Stimulated activated CD8-positive, alpha-beta memory T cell treated with anti-CD3 and anti-CD28 coated beads, Interleukin-4, amount 100 ng/mL, for 24 hours (primary cell): Measurements from ENCODE around the gene PIGN.
"Not testable (repeated sequence)": the region's sequence is repeated elsewhere in the genome, so short reads cannot be mapped to it uniquely, and the experiment has no call there.

ENCODE experiments used
- DNase-seq: peaks from one replicate; pipeline ENCODE4 v3.0.0-alpha.2; 2020; ENCODE audit warnings: low read depth

PIGN gene

GRCh38 chr18:62061821-62062478 is 124.9 kb downstream of the PIGN start:
- DNase-seq: no peak

GRCh38 chr18:62060820-62061219 is 126.0 kb downstream of the PIGN start:
- no peak for DNase-seq

- DNase-seq: no peak
Observed at GRCh38 chr18:62054929-62055498, 131.8 kb downstream of the PIGN start.

- no peak for DNase-seq
Observed at GRCh38 chr18:62048279-62048678, 138.6 kb downstream of the PIGN start.

GRCh38 chr18:62045316-62045715 is 141.5 kb downstream of the PIGN start:
- no peak for DNase-seq

GRCh38 chr18:62044490-62045000 is 142.3 kb downstream of the PIGN start:
- no peak for DNase-seq

- DNase-seq: no peak
Observed at GRCh38 chr18:62037989-62038778, 148.7 kb downstream of the PIGN start.

- no peak for DNase-seq
Observed at GRCh38 chr18:62037012-62037742, 149.7 kb downstream of the PIGN start.

GRCh38 chr18:62034286-62034685 is 152.6 kb downstream of the PIGN start:
- DNase-seq: not testable (repeated sequence)

- no peak for DNase-seq
Observed at GRCh38 chr18:62033756-62034155, 153.1 kb downstream of the PIGN start.

- no peak for DNase-seq
Observed at GRCh38 chr18:62033207-62033606, 153.6 kb downstream of the PIGN start.

- no peak for DNase-seq
Observed at GRCh38 chr18:62030091-62030985, 156.5 kb downstream of the PIGN start.

- no peak for DNase-seq
Observed at GRCh38 chr18:62028715-62029114, 158.1 kb downstream of the PIGN start.

GRCh38 chr18:62027914-62028520 is 158.8 kb downstream of the PIGN start:
- no peak for DNase-seq

- DNase-seq: no peak
Observed at GRCh38 chr18:62026586-62026985, 160.3 kb downstream of the PIGN start.

GRCh38 chr18:62024983-62025382 is 161.9 kb downstream of the PIGN start:
- no peak for DNase-seq

- DNase-seq: no peak
Observed at GRCh38 chr18:62023536-62023935, 163.3 kb downstream of the PIGN start.

- no peak for DNase-seq
Observed at GRCh38 chr18:62018759-62019041, 168.2 kb downstream of the PIGN start.

- no peak for DNase-seq
Observed at GRCh38 chr18:62018034-62018758, 168.7 kb downstream of the PIGN start.

- DNase-seq: no peak
Observed at GRCh38 chr18:62017618-62018017, 169.2 kb downstream of the PIGN start.
